Panc1 (cell line): Measurements from ENCODE around the gene CORT. TPM values are rescaled to one million over a fixed set of nuclear protein-coding genes. Genes with fewer than 3 reads are reported as not detected.
A peak's percentile ranks its signal among the peaks of the same experiment; 100 is the strongest.

Experiments
- ATAC-seq: fragments of 200-7000 bp; cut with Tn5 transposase; 2 replicates; pipeline ENCODE4 v1.9.1; 2020; ENCODE audit warnings: mild to moderate bottlenecking, moderate library complexity
- BruUV-seq: library from RNA; stranded (reverse); fragments of 400-500 nt; replicated peaks from 2 replicates; lab custom pipeline; 2021; lab: Mats Ljungman, UMichigan
- CTCF ChIA-PET: fragments of 300-600 bp; sonication (Branson Sonifier 250); formaldehyde crosslinking; loops from one replicate; lab custom pipeline; 2022; ENCODE audit warnings: antibody characterized with exemption; lab: Charles Lee
- POLR2A ChIA-PET: fragments of 300-600 bp; sonication (Branson Sonifier 250); formaldehyde crosslinking; loops from one replicate; lab custom pipeline; 2022; ENCODE audit warnings: antibody characterized with exemption; lab: Charles Lee
- DNase-seq: peaks from one replicate; pipeline ENCODE4 v3.0.0-alpha.2; 2010; ENCODE audit warnings: low read depth, low spot score
- H3K27ac ChIP-seq: 2 replicates; pipeline ENCODE4 v1.5.1; 2011; ENCODE audit warnings: mild to moderate bottlenecking, low read length, inconsistent platforms
- H3K27me3 ChIP-seq: fragments of 200-500 bp; sonication (Bioruptor generic); 2 replicates; pipeline ENCODE4 v1.6.0; 2014; ENCODE audit warnings: low read length, inconsistent platforms; ENCODE audit not compliant: control insufficient read depth, insufficient read depth
- H3K36me3 ChIP-seq: fragments of 200-500 bp; sonication (Bioruptor generic); 2 replicates; pipeline ENCODE4 v1.5.1; 2014; ENCODE audit warnings: inconsistent platforms, mild to moderate bottlenecking, low read length, moderate library complexity; ENCODE audit not compliant: control insufficient read depth, insufficient read depth
- H3K4me1 ChIP-seq: 2 replicates; pipeline ENCODE4 v1.5.1; 2011; ENCODE audit warnings: inconsistent platforms, mild to moderate bottlenecking, low read length, moderate library complexity; ENCODE audit not compliant: control insufficient read depth, insufficient read depth
- H3K4me3 ChIP-seq, 2 experiments: 2 replicates each; pipeline ENCODE4 v1.5.1; 2011 to 2012; ENCODE audit warnings: low read depth in 2 of 2, low read length in 2 of 2, mild to moderate bottlenecking in 2 of 2, inconsistent platforms in 1 of 2, moderate library complexity in 1 of 2
- H3K9me3 ChIP-seq: fragments of 200-500 bp; sonication (Bioruptor generic); 2 replicates; pipeline ENCODE4 v1.5.1; 2014; ENCODE audit warnings: low read depth, mild to moderate bottlenecking, inconsistent platforms, low read length, moderate library complexity; ENCODE audit not compliant: control insufficient read depth, insufficient read depth
- POLR2AphosphoS5 ChIP-seq: IDR thresholded peaks from 2 replicates; pipeline ENCODE4 v1.6.1; 2012; ENCODE audit warnings: mild to moderate bottlenecking, low read depth, low read length, moderate library complexity
- SIN3A ChIP-seq: IDR thresholded peaks from 2 replicates; pipeline ENCODE4 v1.6.1; 2012; ENCODE audit warnings: low read depth, mild to moderate bottlenecking, low read length, moderate library complexity, borderline replicate concordance; ENCODE audit not compliant: insufficient read depth
- TCF7L2 ChIP-seq: IDR thresholded peaks from 2 replicates; pipeline ENCODE4 v1.6.1; 2011; ENCODE audit warnings: mild to moderate bottlenecking, low read depth, low read length, inconsistent platforms
- in situ Hi-C: cut with HindIII; loops from 2 replicates; pipeline ENCODE4 v1.10.0; 2016; ENCODE audit warnings: low sequenced_read_pairs, low pct_unique_long_range_greater_than_20kb
- intact Hi-C: fragments of 100-400 bp; cut with micrococcal nuclease; formaldehyde crosslinking; loops from one replicate; pipeline ENCODE4 v1.10.0; 2022; ENCODE audit not compliant: unreplicated experiment
- total RNA-seq: library from RNA; stranded (reverse); gene quantifications from one replicate; pipeline ENCODE4 v1.2.1, GENCODE V29; 2021; ENCODE audit not compliant: unreplicated experiment
- TF ChIP-seq, protein P1 (sequence below), 2 experiments: IDR thresholded peaks; 2 replicates each; pipeline ENCODE4 v1.6.1; 2011 to 2012; ENCODE audit warnings: low read depth in 2 of 2, control low read depth in 1 of 2, low read length in 1 of 2, mild to moderate bottlenecking in 1 of 2, moderate library complexity in 1 of 2; ENCODE audit not compliant: insufficient read depth in 1 of 2
- TF ChIP-seq, protein P2 (sequence below): fragments of 450-650 bp; IDR thresholded peaks from 2 replicates; pipeline ENCODE4 v1.5.1; 2017; ENCODE audit warnings: mild to moderate bottlenecking

CORT gene
- total RNA-seq, 1 experiment from 2014 or later: 0.41 TPM

DNA sequence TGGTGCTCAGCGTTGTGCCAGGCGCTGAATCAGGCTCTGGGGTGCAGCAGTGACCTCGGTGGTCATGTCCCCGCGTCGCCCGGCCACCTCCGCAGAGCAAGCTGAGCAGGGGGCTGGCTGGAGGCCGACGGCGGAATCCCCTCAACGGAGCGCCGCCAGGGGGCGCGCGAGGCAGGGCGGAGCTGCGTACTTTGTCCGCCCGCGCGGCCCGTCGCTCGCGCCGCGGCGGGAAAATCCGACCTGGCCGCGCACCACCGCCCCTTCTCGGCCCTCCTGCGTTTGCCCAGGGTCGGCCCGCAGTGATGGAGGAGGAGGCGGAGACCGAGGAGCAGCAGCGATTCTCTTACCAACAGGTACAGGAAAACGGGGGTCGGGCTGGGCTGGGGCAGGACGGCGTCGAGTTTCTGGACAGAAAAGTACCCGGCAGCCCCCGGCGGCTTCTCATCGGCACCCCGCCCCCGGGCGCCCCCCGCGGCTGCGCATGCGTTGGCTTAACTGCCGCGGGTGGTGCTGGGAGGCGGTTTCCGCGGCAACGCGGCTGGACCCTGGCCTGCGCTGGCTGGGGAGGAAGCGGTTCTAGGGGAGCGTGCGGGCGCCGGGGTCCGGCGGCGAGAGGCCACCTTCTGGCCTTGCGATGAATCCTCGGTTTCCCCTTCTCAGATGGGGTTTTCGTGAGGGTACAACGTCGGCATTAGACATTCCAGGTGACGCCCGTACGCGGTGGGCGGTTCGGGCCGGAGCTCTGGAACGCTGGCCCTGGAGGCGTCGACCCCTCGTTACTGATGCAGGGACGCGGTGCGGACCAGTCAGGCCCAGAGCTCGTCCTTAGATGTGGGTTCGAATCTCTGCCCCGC is 19.4 kb upstream of the CORT start, which contains the start of gene CENPS:
TSS of gene CENPS (plus strand) at position 218 of the 854 bp plus-strand sequence. CDS start at position 303, 85 bp downstream.
- no peaks in the 10 kb centered on the region; the same call in 1 of the 2 replicates for H3K4me1 ChIP-seq
- DNase-seq: peak; percentile 46
- intact Hi-C loops: no loop called here
- peak within 1 kb of the TSS; percentile 87 for H3K27ac ChIP-seq
- ATAC-seq: peak; percentile 94
- ChIA-PET CTCF (interaction anchor here (0.6 to 1.5 kb wide), 6 partner anchors 42 to 480 kb away, joined by 3 to 11 read pairs (median 4); partner anchors contain the start of gene DFFA), POLR2A (interaction anchor here (0.6 to 0.9 kb wide), 2 partner anchors 64 to 89 kb away, joined by 3 read pairs; no protein-coding TSS in a partner anchor)
- in situ Hi-C loops: no loop called here
- BruUV-seq: no TSS peak
- H3K9me3 ChIP-seq: no peaks in the 10 kb centered on the region
- H3K27me3 ChIP-seq: no peaks in the 10 kb centered on the region
- no peaks in the 10 kb centered on the region for H3K36me3 ChIP-seq
- H3K4me3 ChIP-seq: peak within 1 kb of the TSS; percentile 83 to 97
- TF ChIP-seq POLR2AphosphoS5: peak; percentile 65; the same call in 1 of the 2 replicates
- TF ChIP-seq TCF7L2: no peak
- TF ChIP-seq SIN3A: peak; percentile 94; the same call in 1 of the 2 replicates
- TF ChIP-seq, protein P1, sequence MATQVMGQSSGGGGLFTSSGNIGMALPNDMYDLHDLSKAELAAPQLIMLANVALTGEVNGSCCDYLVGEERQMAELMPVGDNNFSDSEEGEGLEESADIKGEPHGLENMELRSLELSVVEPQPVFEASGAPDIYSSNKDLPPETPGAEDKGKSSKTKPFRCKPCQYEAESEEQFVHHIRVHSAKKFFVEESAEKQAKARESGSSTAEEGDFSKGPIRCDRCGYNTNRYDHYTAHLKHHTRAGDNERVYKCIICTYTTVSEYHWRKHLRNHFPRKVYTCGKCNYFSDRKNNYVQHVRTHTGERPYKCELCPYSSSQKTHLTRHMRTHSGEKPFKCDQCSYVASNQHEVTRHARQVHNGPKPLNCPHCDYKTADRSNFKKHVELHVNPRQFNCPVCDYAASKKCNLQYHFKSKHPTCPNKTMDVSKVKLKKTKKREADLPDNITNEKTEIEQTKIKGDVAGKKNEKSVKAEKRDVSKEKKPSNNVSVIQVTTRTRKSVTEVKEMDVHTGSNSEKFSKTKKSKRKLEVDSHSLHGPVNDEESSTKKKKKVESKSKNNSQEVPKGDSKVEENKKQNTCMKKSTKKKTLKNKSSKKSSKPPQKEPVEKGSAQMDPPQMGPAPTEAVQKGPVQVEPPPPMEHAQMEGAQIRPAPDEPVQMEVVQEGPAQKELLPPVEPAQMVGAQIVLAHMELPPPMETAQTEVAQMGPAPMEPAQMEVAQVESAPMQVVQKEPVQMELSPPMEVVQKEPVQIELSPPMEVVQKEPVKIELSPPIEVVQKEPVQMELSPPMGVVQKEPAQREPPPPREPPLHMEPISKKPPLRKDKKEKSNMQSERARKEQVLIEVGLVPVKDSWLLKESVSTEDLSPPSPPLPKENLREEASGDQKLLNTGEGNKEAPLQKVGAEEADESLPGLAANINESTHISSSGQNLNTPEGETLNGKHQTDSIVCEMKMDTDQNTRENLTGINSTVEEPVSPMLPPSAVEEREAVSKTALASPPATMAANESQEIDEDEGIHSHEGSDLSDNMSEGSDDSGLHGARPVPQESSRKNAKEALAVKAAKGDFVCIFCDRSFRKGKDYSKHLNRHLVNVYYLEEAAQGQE (IDR thresholded peaks at IDR 0.05; ENCODE audit: insufficient read depth in 1 of 2, low read depth in 2 of 2, low read length in 1 of 2): no peak
- TF ChIP-seq, protein P2, sequence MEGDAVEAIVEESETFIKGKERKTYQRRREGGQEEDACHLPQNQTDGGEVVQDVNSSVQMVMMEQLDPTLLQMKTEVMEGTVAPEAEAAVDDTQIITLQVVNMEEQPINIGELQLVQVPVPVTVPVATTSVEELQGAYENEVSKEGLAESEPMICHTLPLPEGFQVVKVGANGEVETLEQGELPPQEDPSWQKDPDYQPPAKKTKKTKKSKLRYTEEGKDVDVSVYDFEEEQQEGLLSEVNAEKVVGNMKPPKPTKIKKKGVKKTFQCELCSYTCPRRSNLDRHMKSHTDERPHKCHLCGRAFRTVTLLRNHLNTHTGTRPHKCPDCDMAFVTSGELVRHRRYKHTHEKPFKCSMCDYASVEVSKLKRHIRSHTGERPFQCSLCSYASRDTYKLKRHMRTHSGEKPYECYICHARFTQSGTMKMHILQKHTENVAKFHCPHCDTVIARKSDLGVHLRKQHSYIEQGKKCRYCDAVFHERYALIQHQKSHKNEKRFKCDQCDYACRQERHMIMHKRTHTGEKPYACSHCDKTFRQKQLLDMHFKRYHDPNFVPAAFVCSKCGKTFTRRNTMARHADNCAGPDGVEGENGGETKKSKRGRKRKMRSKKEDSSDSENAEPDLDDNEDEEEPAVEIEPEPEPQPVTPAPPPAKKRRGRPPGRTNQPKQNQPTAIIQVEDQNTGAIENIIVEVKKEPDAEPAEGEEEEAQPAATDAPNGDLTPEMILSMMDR: peak; percentile 98

DNA sequence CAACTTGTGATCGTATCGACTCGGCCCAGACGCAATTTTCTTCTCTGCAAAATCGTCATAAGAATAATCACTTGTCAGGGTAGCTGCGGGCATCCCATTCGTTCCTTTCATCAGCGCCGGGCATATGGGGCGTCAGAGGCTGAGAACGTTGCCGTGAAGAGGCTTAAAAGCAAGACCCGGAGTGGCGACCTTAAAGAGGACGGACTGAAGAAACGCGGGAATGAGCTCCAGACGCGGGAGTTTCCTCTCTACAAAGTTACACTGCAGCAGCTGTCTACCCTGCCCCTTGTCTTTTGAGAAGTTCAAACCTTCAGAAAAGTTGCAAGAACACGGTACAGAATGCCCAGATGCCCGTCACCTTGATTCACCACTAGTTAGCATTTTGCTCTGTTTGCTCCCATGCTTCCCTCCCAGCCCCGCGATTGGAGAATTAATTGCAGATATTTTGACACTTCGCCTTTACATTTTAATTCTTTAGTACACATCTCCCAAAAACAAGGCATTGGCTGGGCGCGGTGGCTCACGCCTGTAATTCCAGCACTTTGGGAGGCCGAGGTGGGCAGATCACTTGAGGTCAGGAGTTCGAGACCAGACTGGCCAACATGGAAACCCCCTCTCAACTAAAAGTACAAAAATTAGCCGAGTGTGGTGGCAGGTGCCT is 18.6 kb upstream of the CORT start:
- H3K27me3 ChIP-seq: no peaks in the 10 kb centered on the region
- CTCF ChIA-PET: interaction anchor here (0.5 to 1.5 kb wide), 4 partner anchors 54 to 480 kb away, joined by 3 to 8 read pairs (median 4); no protein-coding TSS in a partner anchor
- intact Hi-C loops (no loop called here), in situ Hi-C loops (no loop called here)
- no peaks in the 10 kb centered on the region for H3K36me3 ChIP-seq
- POLR2A ChIA-PET: no interaction called here
- H3K4me1 ChIP-seq: no peaks in the 10 kb centered on the region; the same call in 1 of the 2 replicates
- ATAC-seq (peak; percentile 3), DNase-seq (no peak)
- no peaks in the 10 kb centered on the region for H3K9me3 ChIP-seq
- TF ChIP-seq, protein P1 (IDR thresholded peaks at IDR 0.05; ENCODE audit: insufficient read depth in 1 of 2, low read depth in 2 of 2, low read length in 1 of 2): no peak
- TF ChIP-seq POLR2AphosphoS5 (no peak), SIN3A (no peak), TCF7L2 (no peak)
- TF ChIP-seq, protein P2: no peak
- TSS peak; percentile 92 for BruUV-seq
- H3K27ac ChIP-seq: peak overlapping the region; percentile 87
- H3K4me3 ChIP-seq: peak overlapping the region; percentile 83 to 97
